HEK293 (cell line): ENCODE data around the gene PRODH2.

Experiments
- CTCF ChIP-seq: fragments of 450-650 bp; formaldehyde crosslinking; IDR thresholded peaks from 2 replicates; pipeline ENCODE4 v1.5.1; 2016; ENCODE audit warnings: missing biosample characterization, missing genetic modification characterization
- FEZF1 ChIP-seq: fragments of 450-650 bp; formaldehyde crosslinking; IDR thresholded peaks from 2 replicates; pipeline ENCODE4 v1.5.1; 2016; ENCODE audit warnings: missing biosample characterization, missing genetic modification characterization
- PATZ1 ChIP-seq: fragments of 450-650 bp; formaldehyde crosslinking; IDR thresholded peaks from 2 replicates; pipeline ENCODE4 v1.5.1; 2016; ENCODE audit warnings: missing biosample characterization, missing genetic modification characterization
- PRDM6 ChIP-seq: fragments of 450-650 bp; formaldehyde crosslinking; IDR thresholded peaks from 2 replicates; pipeline ENCODE4 v1.5.1; 2017; ENCODE audit warnings: missing biosample characterization, missing genetic modification characterization
- REPIN1 ChIP-seq: fragments of 450-650 bp; formaldehyde crosslinking; IDR thresholded peaks from 2 replicates; pipeline ENCODE4 v1.5.1; 2017; ENCODE audit warnings: missing biosample characterization, missing genetic modification characterization, low read depth
- SALL2 ChIP-seq: fragments of 450-650 bp; formaldehyde crosslinking; IDR thresholded peaks from 2 replicates; pipeline ENCODE4 v1.5.0; 2017; ENCODE audit warnings: missing biosample characterization, mild to moderate bottlenecking, missing genetic modification characterization, borderline replicate concordance
- YY1 ChIP-seq: fragments of 450-650 bp; formaldehyde crosslinking; IDR thresholded peaks from 2 replicates; pipeline ENCODE4 v1.5.1; 2018; ENCODE audit warnings: missing biosample characterization, missing genetic modification characterization
- ZNF174 ChIP-seq: fragments of 450-650 bp; formaldehyde crosslinking; IDR thresholded peaks from 2 replicates; pipeline ENCODE4 v1.5.0; 2017; ENCODE audit warnings: missing biosample characterization, mild to moderate bottlenecking, missing genetic modification characterization
- ZNF211 ChIP-seq: fragments of 450-650 bp; formaldehyde crosslinking; IDR thresholded peaks from 2 replicates; pipeline ENCODE4 v1.5.1; 2016; ENCODE audit warnings: low read depth, missing biosample characterization, missing genetic modification characterization
- ZNF311 ChIP-seq: fragments of 450-650 bp; formaldehyde crosslinking; IDR thresholded peaks from 2 replicates; pipeline ENCODE4 v1.5.1; 2017; ENCODE audit warnings: missing biosample characterization, missing genetic modification characterization, borderline replicate concordance
- ZNF580 ChIP-seq: fragments of 450-650 bp; formaldehyde crosslinking; IDR thresholded peaks from 2 replicates; pipeline ENCODE4 v1.5.1; 2016; ENCODE audit warnings: missing biosample characterization, missing genetic modification characterization
- ZNF792 ChIP-seq: fragments of 450-650 bp; formaldehyde crosslinking; IDR thresholded peaks from 2 replicates; pipeline ENCODE4 v1.5.1; 2016; ENCODE audit warnings: missing biosample characterization, missing genetic modification characterization
- ZNF830 ChIP-seq: fragments of 450-650 bp; IDR thresholded peaks from 2 replicates; pipeline ENCODE4 v1.5.0; 2018; ENCODE audit warnings: missing biosample characterization, missing genetic modification characterization, low read depth, mild to moderate bottlenecking, moderate library complexity

- no peak for TF ChIP-seq ZNF211
- no peak for TF ChIP-seq REPIN1 (tag by site-specific recombination)
- no peak for TF ChIP-seq YY1
- TF ChIP-seq CTCF (tag by site-specific recombination) = no peak
- TF ChIP-seq PATZ1 (tag by site-specific recombination) = peak; percentile 21; the same call in 1 of the 2 replicates
- no peak for TF ChIP-seq FEZF1
- no peak for TF ChIP-seq ZNF311 (tag by site-specific recombination)
- no peak for TF ChIP-seq ZNF792 (tag by site-specific recombination)
- no peak for TF ChIP-seq ZNF830 (tag by site-specific recombination)
- TF ChIP-seq PRDM6 (tag by site-specific recombination) = no peak
- no peak for TF ChIP-seq ZNF580
- no peak for TF ChIP-seq SALL2 (tag by site-specific recombination)
- TF ChIP-seq ZNF174 = no peak
Observed at GRCh38 chr19:35774274-35775045, 38.2 kb downstream of the PRODH2 start.
